K562 (cell line): ENCODE data around the gene ZFHX2. TPM values are rescaled to one million over a fixed set of nuclear protein-coding genes. Genes with fewer than 3 reads are reported as not detected.

Experiments used
- ATAC-seq: fragments of 200-7000 bp; cut with Tn5 transposase; 3 replicates; pipeline ENCODE4 v1.9.1; 2020; ENCODE audit warnings: moderate library complexity
- BruUV-seq: library from RNA; stranded (reverse); fragments of 400-500 nt; replicated peaks from 2 replicates; lab custom pipeline; 2021; lab: Mats Ljungman, UMichigan
- CTCF ChIA-PET: fragments of 300-600 bp; formaldehyde crosslinking; extraction: SDS; loops from one replicate; lab custom pipeline; 2021; ENCODE audit warnings: low intra/inter-chr PET ratio; lab: Yijun Ruan, JAX
- POLR2A ChIA-PET: fragments of 300-600, 350-650 bp; sonication (Branson Sonifier 250); formaldehyde crosslinking; extraction: SDS; loops from one replicate; lab custom pipeline; 2021; ENCODE audit warnings: antibody characterized with exemption, inconsistent platforms; lab: Yijun Ruan, JAX
- DNase-seq, 4 experiments: peaks; one replicate each; pipeline versions ENCODE4 v3.0.0 to v3.0.0-alpha.2; 2011 to 2018; ENCODE audit warnings: low spot score in 3 of 4, mixed read lengths in 3 of 4; ENCODE audit errors: extremely low read depth in 1 of 4
- FAIRE-seq: peaks from 2 replicates; lab custom pipeline; 2011; peaks lifted over from hg19 to GRCh38; lab: Jason Lieb, UNC
- H2AFZ ChIP-seq: 2 replicates; pipeline ENCODE4 v1.6.0; 2011; ENCODE audit warnings: low read depth, low read length, control low read depth, inconsistent platforms
- H3K27ac ChIP-seq: fragments of 200-600 bp; 3 replicates; pipeline ENCODE4 v1.8.0; 2011; ENCODE audit warnings: low read depth, mild to moderate bottlenecking, control low read depth, inconsistent platforms, low read length, moderate library complexity, mixed read lengths; ENCODE audit errors: extremely low read depth
- H3K27me3 ChIP-seq, 2 experiments: fragments of 300-600 bp in 1 of 2; 2 replicates in 1 of 2; 3 replicates in 1 of 2; pipeline versions ENCODE4 v1.6.0 to v1.8.0; 2011; ENCODE audit warnings: inconsistent platforms in 2 of 2, low read length in 2 of 2, mild to moderate bottlenecking in 1 of 2, mixed read lengths in 1 of 2, moderate library complexity in 1 of 2; ENCODE audit not compliant: control insufficient read depth in 2 of 2, insufficient read depth in 2 of 2
- H3K36me3 ChIP-seq: fragments of 300-600 bp; 3 replicates; pipeline ENCODE4 v1.8.0; 2011; ENCODE audit warnings: mild to moderate bottlenecking, low read length, inconsistent platforms; ENCODE audit not compliant: control insufficient read depth, insufficient read depth
- H3K4me1 ChIP-seq, 2 experiments: fragments of 200-600 bp in 1 of 2; replicated peaks in 1 of 2; 2 replicates in 1 of 2; 3 replicates in 1 of 2; pipeline versions ENCODE4 v1.5.1 to v1.8.0; 2011; ENCODE audit warnings: inconsistent platforms in 2 of 2, low read length in 2 of 2, mild to moderate bottlenecking in 1 of 2, mixed read lengths in 1 of 2, moderate library complexity in 1 of 2; ENCODE audit not compliant: control insufficient read depth in 2 of 2, insufficient read depth in 2 of 2
- H3K4me2 ChIP-seq: 2 replicates; pipeline ENCODE4 v1.6.1; 2011; ENCODE audit warnings: low read length, control low read depth, inconsistent platforms, mixed read lengths; ENCODE audit not compliant: insufficient read depth
- H3K4me3 ChIP-seq: fragments of 200-600 bp; sonication (generic), shearing (Covaris generic); 2 replicates; pipeline ENCODE4 v1.5.1; 2016; ENCODE audit warnings: control low read depth, inconsistent platforms
- H3K79me2 ChIP-seq: fragments of 200-600 bp; 3 replicates; pipeline ENCODE4 v1.8.0; 2011; ENCODE audit warnings: low read length, inconsistent platforms; ENCODE audit not compliant: control insufficient read depth, insufficient read depth
- H3K9ac ChIP-seq, 2 experiments: 2 replicates each; pipeline versions ENCODE4 v1.6.0 to v1.6.1; 2011; ENCODE audit warnings: low read depth in 2 of 2, low read length in 2 of 2, control low read depth in 1 of 2, inconsistent platforms in 1 of 2, mild to moderate bottlenecking in 1 of 2, mixed read lengths in 1 of 2; ENCODE audit not compliant: insufficient read depth in 1 of 2
- H3K9me1 ChIP-seq: one replicate; pipeline ENCODE4 v1.6.0; 2011; ENCODE audit warnings: inconsistent platforms, mild to moderate bottlenecking, low read length, moderate library complexity; ENCODE audit not compliant: control insufficient read depth, insufficient read depth
- H3K9me3 ChIP-seq: replicated peaks from 2 replicates; pipeline ENCODE4 v1.5.1; 2011; ENCODE audit warnings: low read depth, low read length, inconsistent platforms; ENCODE audit not compliant: control insufficient read depth, insufficient read depth
- H4K20me1 ChIP-seq: replicated peaks from 2 replicates; pipeline ENCODE4 v1.6.1; 2011; ENCODE audit warnings: low read length, inconsistent platforms, mixed read lengths; ENCODE audit not compliant: control insufficient read depth, insufficient read depth
- BCL6 ChIP-seq: fragments of 250-450 bp; sonication (Bioruptor Pico); IDR thresholded peaks from 2 replicates; pipeline ENCODE4 v1.4.0; 2020
- DNMT1 ChIP-seq: fragments of 450-650 bp; IDR thresholded peaks from 2 replicates; pipeline ENCODE4 v1.6.1; 2016; ENCODE audit warnings: antibody characterized with exemption, mild to moderate bottlenecking
- SMARCC2 ChIP-seq: fragments of 450-650 bp; IDR thresholded peaks from 2 replicates; pipeline ENCODE4 v1.6.1; 2017; ENCODE audit warnings: antibody characterized with exemption, moderate library complexity, mild to moderate bottlenecking, low read depth
- WGBS: fragments of 100-300 bp; shearing (Covaris generic); methylation state at CpG from one replicate; pipeline ENCODE4 v1.1.6; 2016; ENCODE audit warnings: low coverage, mixed read lengths; ENCODE audit not compliant: insufficient coverage; ENCODE audit errors: missing lambda C conversion rate; 5-methylcytosine and 5-hydroxymethylcytosine counted together
- in situ Hi-C: fragments of 300-500 bp; cut with MboI; formaldehyde crosslinking; loops from 4 replicates; pipeline ENCODE4 v1.15.0; 2018; ENCODE audit warnings: inconsistent platforms, mixed read lengths
- intact Hi-C: fragments of 100-400 bp; cut with micrococcal nuclease; formaldehyde crosslinking; loops from 2 replicates; pipeline ENCODE4 v1.14.2; 2022
- polyA plus RNA-seq, 8 experiments: library from polyadenylated mRNA; depleted of rRNA in 4 of 8; stranded (reverse) in 5 of 8; unstranded in 3 of 8; fragments of >200 nt; fragmentation: Nextera tagmentation in 2 of 8; fragmentation: Illumina TruSeq in 1 of 8; extraction: Ambion mirVana in 2 of 8; extraction: Trizol in 1 of 8; gene quantifications; 2 replicates each; pipeline versions ENCODE4 v1.2.1 to v1.2.3, GENCODE V29; 2011 to 2014; ENCODE audit warnings: inconsistent platforms in 1 of 8, missing spikeins in 1 of 8
- total RNA-seq, 7 experiments: library from RNA; depleted of rRNA in 6 of 7; stranded (reverse); fragments of >200 nt in 6 of 7; fragmentation: Illumina TruSeq in 2 of 7; extraction: Trizol in 2 of 7; gene quantifications; 2 replicates each; pipeline versions ENCODE4 v1.2.1 to v1.2.3, GENCODE V29; 2011 to 2021; ENCODE audit warnings: low replicate concordance in 1 of 7

Gene ZFHX2
- total and polyA plus RNA-seq, 9 of the 15 experiments (the other 6 are each of a cell fraction or from before 2014, with no cell fraction given) = 0.06 to 0.11 (median 0.11) TPM; not detected in 4

GRCh38 chr14:23571701-23572523 is 20.3 kb upstream of the ZFHX2 start:
- ChIA-PET CTCF (interaction anchor here (0.6 kb wide), 1 partner anchor 513 kb away, joined by 3 read pairs; no protein-coding TSS in a partner anchor), POLR2A (interaction anchor here (0.5 to 0.7 kb wide), 5 partner anchors 8 to 688 kb away, joined by 3 to 6 read pairs (median 3); no protein-coding TSS in a partner anchor)
- H3K4me2 ChIP-seq = no peak overlapping the region
- no peaks in the 10 kb centered on the region for H3K9me1 ChIP-seq
- ATAC-seq = no peak
- WGBS = 14% methylated on average over 4 of the region's 14 CpGs
- H4K20me1 ChIP-seq = no peaks in the 10 kb centered on the region
- FAIRE-seq = no peak
- H2AFZ ChIP-seq = no peak overlapping the region
- no peak for DNase-seq
- H3K36me3 ChIP-seq = no peaks in the 10 kb centered on the region
- no peak overlapping the region for H3K9ac ChIP-seq
- peaks cover 12 to 34% of the 10 kb centered on the region in 2 experiments; a peak in 4 of 5 replicates for H3K4me1 ChIP-seq
- no peak overlapping the region for H3K4me3 ChIP-seq
- peaks cover 3% of the 10 kb centered on the region; the same call in 2 of the 3 replicates for H3K79me2 ChIP-seq
- no peaks in the 10 kb centered on the region; the same call in 1 of the 2 replicates for H3K9me3 ChIP-seq
- intact Hi-C loops (no loop called here), in situ Hi-C loops (no loop called here)
- no peaks in the 10 kb centered on the region for H3K27me3 ChIP-seq
- no peak for TF ChIP-seq SMARCC2
- no peak for TF ChIP-seq DNMT1
- TF ChIP-seq BCL6 (CRISPR knock-in tag) = no peak
- BruUV-seq = no TSS peak
- H3K27ac ChIP-seq = no peak overlapping the region
